Left ventricle myocardium superior (tissue), 1 donor: ENCODE results near the gene KCNS3. TPM values are rescaled to one million over a fixed set of nuclear protein-coding genes. Genes with fewer than 3 reads are reported as not detected.

Experiments
- ATAC-seq: fragments of 200-7000 bp; cut with Tn5 transposase; one replicate; pipeline ENCODE4 v1.9.1; 2020; ENCODE audit warnings: mild to moderate bottlenecking, moderate library complexity
- DNase-seq: peaks from one replicate; pipeline ENCODE4 v3.0.0-alpha.2; 2020
- intact Hi-C: fragments of 100-400 bp; cut with micrococcal nuclease; formaldehyde crosslinking; loops from one replicate; pipeline ENCODE4 v1.11.0; 2022
- total RNA-seq: library from RNA; stranded (reverse); fragmentation: NEBNext Ultra II Directional; extraction: Animal tissue kit (Norgen Biotek cat#: 25700); gene quantifications from one replicate; pipeline ENCODE4 v1.2.1, GENCODE V29; 2021
- donor health status: DM: no; HTN: yes; CAD: no; lungs with severe emphysema.

The KCNS3 gene
- total RNA-seq, 1 donor from 2014 or later = 4.9 TPM

DNA sequence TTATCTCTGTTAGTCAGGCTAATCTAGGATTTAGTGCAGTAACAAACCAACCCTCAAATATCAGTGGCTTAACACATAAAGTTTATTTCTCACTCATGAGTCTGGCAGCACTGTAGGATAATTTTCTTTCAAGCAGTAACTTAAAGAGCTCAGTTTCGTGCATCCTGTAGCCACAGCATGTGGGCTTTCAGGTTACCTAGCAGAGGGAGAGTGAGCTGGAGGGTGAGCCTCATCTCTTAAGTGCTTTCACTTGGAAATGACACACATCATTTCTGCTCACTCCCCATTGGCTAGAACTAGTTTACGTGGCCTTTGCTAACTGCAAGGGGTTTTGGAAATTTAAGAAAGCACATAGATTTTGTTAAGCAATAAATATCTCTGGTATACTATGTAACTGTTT is 96.9 kb downstream of the KCNS3 start:
- intact Hi-C loops = no loop called here
- ATAC-seq (no peak), DNase-seq (no peak)

GRCh38 chr2:17976871-17977746 is 98.6 kb downstream of the KCNS3 start:
- ATAC-seq = peak; percentile 94
- intact Hi-C loops = no loop called here
- DNase-seq = no peak

- ATAC-seq = no peak
- intact Hi-C loops = no loop called here
These were observed 101.2 kb downstream of the KCNS3 start for GRCh38 chr2:17979707-17980106.

GRCh38 chr2:17981936-17982335 is 103.5 kb downstream of the KCNS3 start:
- intact Hi-C loops = no loop called here
- ATAC-seq (no peak), DNase-seq (no peak)

More at GRCh38 chr2:17979707-17980106, 101.2 kb downstream of the KCNS3 start:
- no peak for DNase-seq

Other genes starting within 250 kb of the KCNS3 start
- gene SMC6, start 124.9 kb upstream of the KCNS3 start, total RNA-seq = 14.2 TPM
- gene GEN1, start 124.5 kb upstream of the KCNS3 start, total RNA-seq = 4.2 TPM
- not detected for gene MSGN1, start 62.2 kb upstream of the KCNS3 start, total RNA-seq